Vagina (tissue), 2 donors: ENCODE data around the gene RCAN2.

Source experiments
- CTCF ChIP-seq, 3 experiments: fragments of 450-650 bp in 2 of 3; fragments of 200-600 bp in 1 of 3; sonication (generic) in 1 of 3; IDR thresholded peaks; one replicate each; pipeline ENCODE4 v1.5.1; 2017 to 2019; ENCODE audit warnings: antibody characterized with exemption in 3 of 3, mild to moderate bottlenecking in 2 of 3, moderate library complexity in 2 of 3
- POLR2AphosphoS5 ChIP-seq, 2 donors: sonication (generic); formaldehyde crosslinking; IDR thresholded peaks; one replicate each; pipeline ENCODE4 v1.9.0; 2017; ENCODE audit warnings: antibody characterized with exemption in 2 of 2, mild to moderate bottlenecking in 2 of 2, low read depth in 1 of 2; ENCODE audit not compliant: insufficient read depth in 1 of 2

- TF ChIP-seq CTCF (IDR thresholded peaks at IDR 0.05) (no peak), POLR2AphosphoS5 (IDR thresholded peaks at IDR 0.05; ENCODE audit: insufficient read depth in 1 of 2, low read depth in 1 of 2) (no peak)
Observed at GRCh38 chr6:46203391-46204177, 287.7 kb downstream of the RCAN2 start.
